HEK293T (cell line): ENCODE data around the gene CNKSR1.

Experiments
- FOXK2 ChIP-seq: fragments of 450-650 bp; IDR thresholded peaks from 2 replicates; pipeline ENCODE4 v1.6.1; 2016; ENCODE audit warnings: mild to moderate bottlenecking
- HDGF ChIP-seq: fragments of 450-650 bp; IDR thresholded peaks from 2 replicates; pipeline ENCODE4 v1.6.1; 2017; ENCODE audit warnings: antibody characterized with exemption, borderline replicate concordance
- TARDBP ChIP-seq: fragments of 450-650 bp; IDR thresholded peaks from 2 replicates; pipeline ENCODE4 v1.6.1; 2016

DNA sequence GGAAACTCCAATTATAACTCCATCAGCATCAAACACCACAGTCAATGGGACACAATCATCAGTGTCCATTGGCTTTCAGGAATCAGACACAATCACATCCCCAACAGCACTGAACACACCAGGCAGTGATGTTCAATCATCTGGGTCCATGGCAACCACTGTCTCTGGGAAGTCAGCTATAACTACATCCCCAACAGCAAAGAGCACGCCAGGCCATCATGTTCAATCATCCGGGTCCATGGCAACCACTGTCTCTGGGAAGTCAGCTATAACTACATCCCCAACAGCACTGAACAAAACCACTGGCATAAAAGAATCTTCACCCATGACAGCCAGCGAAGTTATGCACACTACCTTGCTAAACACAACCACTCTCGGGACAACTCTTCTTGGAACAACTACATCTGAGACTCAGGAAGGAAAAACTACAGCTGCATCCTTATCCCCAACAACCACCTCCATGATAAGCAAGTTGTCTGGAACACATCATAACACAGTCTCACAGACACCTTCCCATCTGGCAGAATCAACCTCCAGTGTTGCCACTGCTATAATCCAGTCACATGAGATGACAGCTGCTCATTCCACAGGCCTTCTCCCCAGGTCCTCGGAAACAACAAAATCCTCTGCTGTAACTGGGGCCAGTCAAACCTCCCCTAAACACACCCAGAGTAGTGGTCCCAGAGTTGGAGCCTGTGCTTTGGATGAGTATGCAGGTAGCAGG is 33.0 kb downstream of the CNKSR1 start:
- TF ChIP-seq HDGF (no peak), FOXK2 (no peak), TARDBP (no peak)
